Activated CD4-positive, alpha-beta memory T cell treated with anti-CD3 and anti-CD28 coated beads, Interleukin-2, amount 10 ng/mL, durations not matched to agents 7 days and 5 days (primary cell): ENCODE data around the gene TRPT1. TPM values are rescaled to one million over a fixed set of nuclear protein-coding genes. Genes with fewer than 3 reads are reported as not detected.

ENCODE experiments used
- CTCF ChIA-PET: fragments of 350-600 bp; sonication (Branson Sonifier 250); formaldehyde crosslinking; loops from one replicate; lab custom pipeline; 2021; ENCODE audit warnings: antibody characterized with exemption, inconsistent platforms; lab: Charles Lee
- POLR2A ChIA-PET: fragments of 350-600 bp; sonication (Branson Sonifier 250); formaldehyde crosslinking; loops from one replicate; lab custom pipeline; 2021; ENCODE audit warnings: antibody characterized with exemption; lab: Charles Lee
- DNase-seq: peaks from one replicate; pipeline ENCODE4 v3.0.0-alpha.2; 2020
- H3K27ac Mint-ChIP-seq: one replicate; pipeline ENCODE4 v1.8.0; 2021; ENCODE audit warnings: mild to moderate bottlenecking, mixed read lengths
- H3K27me3 Mint-ChIP-seq: one replicate; pipeline ENCODE4 v1.8.0; 2021; ENCODE audit warnings: mixed read lengths
- H3K36me3 Mint-ChIP-seq: one replicate; pipeline ENCODE4 v1.8.0; 2021; ENCODE audit warnings: low read depth, mixed read lengths
- H3K4me1 Mint-ChIP-seq: one replicate; pipeline ENCODE4 v1.8.0; 2021; ENCODE audit warnings: mixed read lengths
- H3K4me3 Mint-ChIP-seq: one replicate; pipeline ENCODE4 v1.8.0; 2021; ENCODE audit warnings: mild to moderate bottlenecking, mixed read lengths
- H3K9me3 Mint-ChIP-seq: one replicate; pipeline ENCODE4 v1.8.0; 2021; ENCODE audit warnings: mixed read lengths
- total RNA-seq, 2 experiments: library from RNA; stranded (reverse); gene quantifications; one replicate each; pipeline ENCODE4 v1.2.3, GENCODE V29; 2021

Gene TRPT1
- total RNA-seq, 2 experiments from 2014 or later, result 34.7 to 35.3 TPM

DNA sequence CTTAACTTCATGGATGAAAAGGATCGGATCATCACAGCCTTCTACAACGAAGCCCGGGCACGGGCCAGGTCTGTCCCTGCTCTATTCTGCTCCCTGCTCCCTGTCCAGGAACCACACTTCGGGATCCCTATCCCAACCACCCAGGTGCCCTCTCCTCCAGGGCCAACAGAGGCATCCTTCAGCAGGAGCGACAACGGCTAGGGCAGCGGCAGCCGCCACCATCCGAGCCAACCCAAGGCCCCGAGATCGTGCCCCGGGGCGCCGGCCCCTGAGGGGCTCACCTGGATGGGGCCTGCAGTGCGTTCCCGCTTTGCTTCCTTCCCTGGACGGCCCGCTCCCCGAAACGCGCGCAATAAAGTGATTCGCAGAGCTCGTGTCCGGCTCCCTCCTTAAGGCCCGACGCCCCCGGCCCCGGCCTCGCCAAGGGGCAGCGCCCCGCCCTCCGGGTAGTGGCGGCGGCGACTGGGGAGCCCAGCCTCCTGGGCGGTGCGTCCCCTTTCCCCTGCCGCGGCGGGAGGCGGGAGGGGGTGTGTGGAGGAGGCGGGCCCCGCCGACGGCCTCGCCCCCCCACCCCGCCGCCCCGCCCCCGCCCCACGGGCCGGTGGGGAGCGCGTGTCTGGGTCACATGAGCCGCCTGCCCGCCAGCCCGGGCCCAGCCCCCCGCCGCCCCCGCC lies 8.1 kb upstream of the TRPT1 start, which contains the start of gene VEGFB:
TSS of gene VEGFB (plus strand) at position 672 of the 674 bp plus-strand sequence. CDS start 250 bp downstream, outside the sequence.
- CTCF ChIA-PET, result interaction anchor here (2.0 kb wide), 1 partner anchor 16 kb away, joined by 5 read pairs; no protein-coding TSS in a partner anchor
- POLR2A ChIA-PET, result interaction anchor here (0.7 to 6.7 kb wide), 6 partner anchors 9 to 48 kb away, joined by 3 to 49 read pairs (median 7); partner anchors contain the start of genes FERMT3, FKBP2 and STIP1

DNA sequence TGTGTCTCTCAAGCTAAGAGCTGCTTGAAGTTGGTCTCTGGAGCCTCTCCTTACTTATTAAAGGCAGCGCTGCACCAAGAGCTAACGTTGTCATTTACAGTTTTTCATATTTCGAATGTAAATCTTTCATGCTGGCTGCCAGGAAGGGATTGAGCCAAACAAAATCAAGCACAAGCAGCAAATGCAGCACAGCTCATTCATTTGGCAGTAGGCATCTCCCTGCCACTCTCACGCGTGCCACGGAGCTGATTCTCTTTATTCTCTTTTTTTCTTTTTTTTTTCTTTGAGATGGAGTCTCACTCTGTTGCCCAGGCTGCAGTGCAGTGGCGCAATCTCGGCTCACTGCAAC lies 7.0 kb upstream of the TRPT1 start:
- Mint-ChIP-seq H3K9me3 (no peaks in the 10 kb centered on the region), H3K27ac (no peak overlapping the region), H3K4me1 (peaks cover 48% of the 10 kb centered on the region), H3K36me3 (peaks cover 19% of the 10 kb centered on the region), H3K4me3 (peak overlapping the region; percentile 53), H3K27me3 (no peaks in the 10 kb centered on the region)
- POLR2A ChIA-PET, result interaction anchor here (1.0 to 6.7 kb wide), 8 partner anchors 9 to 68 kb away, joined by 3 to 49 read pairs (median 4); partner anchors contain the start of genes FERMT3, FKBP2 and STIP1
- DNase-seq, result no peak
- CTCF ChIA-PET, result interaction anchor here (0.8 kb wide), 2 partner anchors 29 to 85 kb away, joined by 3 to 5 read pairs; partner anchors contain the start of gene TRMT112

More for the DNA sequence above, 8.1 kb upstream of the TRPT1 start, which contains the start of gene VEGFB:
- Mint-ChIP-seq H3K36me3 (peaks cover 18% of the 10 kb centered on the region), H3K4me3 (peak within 1 kb of the TSS; percentile 83), H3K27ac (peak within 1 kb of the TSS; percentile 26), H3K27me3 (no peaks in the 10 kb centered on the region), H3K4me1 (peaks cover 46% of the 10 kb centered on the region), H3K9me3 (no peaks in the 10 kb centered on the region)
- peak; percentile 79 for DNase-seq

DNA sequence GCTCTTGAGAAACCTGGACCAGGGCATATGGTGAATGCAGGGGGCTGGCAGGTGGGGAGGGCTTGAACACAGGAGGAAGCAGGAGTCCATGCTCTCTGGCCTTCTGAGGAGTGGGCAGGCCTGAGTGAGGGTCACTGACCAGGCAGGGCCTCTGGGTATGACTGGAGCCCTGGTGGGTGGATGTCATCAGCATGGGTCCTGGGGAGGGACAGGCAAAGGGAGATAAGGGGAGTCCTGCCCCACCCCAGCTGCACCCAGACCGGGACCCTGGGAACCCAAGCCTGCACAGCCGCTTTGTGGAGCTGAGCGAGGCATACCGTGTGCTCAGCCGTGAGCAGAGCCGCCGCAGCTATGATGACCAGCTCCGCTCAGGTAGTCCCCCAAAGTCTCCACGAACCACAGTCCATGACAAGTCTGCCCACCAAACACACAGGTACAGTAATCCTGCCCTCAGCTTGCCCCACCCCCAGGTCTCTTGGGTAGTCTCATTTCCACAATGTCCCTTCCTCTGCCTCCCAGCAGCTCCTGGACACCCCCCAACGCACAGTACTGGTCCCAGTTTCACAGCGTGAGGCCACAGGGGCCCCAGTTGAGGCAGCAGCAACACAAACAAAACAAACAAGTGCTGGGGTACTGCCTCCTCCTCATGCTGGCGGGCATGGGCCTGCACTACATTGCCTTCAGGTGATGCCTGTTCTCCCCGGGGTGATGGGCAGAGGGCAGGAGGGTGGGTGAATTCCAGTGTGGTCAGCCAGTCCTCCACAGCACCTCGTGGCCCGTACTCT lies 6.4 kb upstream of the TRPT1 start:
- H3K27ac Mint-ChIP-seq, result no peak overlapping the region
- CTCF ChIA-PET, result interaction anchor here (0.8 kb wide), 2 partner anchors 28 to 85 kb away, joined by 3 to 5 read pairs; partner anchors contain the start of gene TRMT112
- DNase-seq, result no peak
- peaks cover 50% of the 10 kb centered on the region for H3K4me1 Mint-ChIP-seq
- H3K36me3 Mint-ChIP-seq, result peaks cover 16% of the 10 kb centered on the region
- H3K9me3 Mint-ChIP-seq, result no peaks in the 10 kb centered on the region
- peak overlapping the region; percentile 85 for H3K4me3 Mint-ChIP-seq
- POLR2A ChIA-PET, result interaction anchor here (1.0 to 6.7 kb wide), 6 partner anchors 8 to 69 kb away, joined by 3 to 49 read pairs (median 4); partner anchors contain the start of genes FERMT3, FKBP2 and STIP1
- no peaks in the 10 kb centered on the region for H3K27me3 Mint-ChIP-seq

DNA sequence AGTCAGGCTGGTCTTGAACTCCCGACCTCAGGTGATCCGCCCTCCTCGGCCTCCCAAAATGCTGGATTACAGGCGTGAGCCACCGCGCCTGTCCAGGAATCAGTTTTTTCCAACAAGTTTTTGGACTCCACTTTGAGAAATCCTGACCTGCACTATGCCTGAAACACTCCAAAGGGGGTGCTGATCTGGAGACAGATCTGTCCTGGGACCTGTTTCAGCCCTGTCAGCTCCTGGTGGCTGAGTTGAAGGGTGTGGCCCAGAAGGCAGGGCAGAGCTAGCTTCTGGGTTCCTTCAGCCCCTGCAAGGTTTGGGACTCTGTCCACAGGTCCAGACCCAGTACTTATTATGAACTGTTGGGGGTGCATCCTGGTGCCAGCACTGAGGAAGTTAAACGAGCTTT lies 5.6 kb upstream of the TRPT1 start:
- Mint-ChIP-seq H3K9me3 (no peaks in the 10 kb centered on the region), H3K27ac (no peak overlapping the region), H3K27me3 (no peaks in the 10 kb centered on the region), H3K4me1 (peaks cover 56% of the 10 kb centered on the region), H3K36me3 (peaks cover 14% of the 10 kb centered on the region), H3K4me3 (peak overlapping the region; percentile 85)
- no peak for DNase-seq
- ChIA-PET CTCF (no interaction called here), POLR2A (interaction anchor here (1.4 to 6.7 kb wide), 4 partner anchors 12 to 73 kb away, joined by 4 to 49 read pairs (median 8); partner anchors contain the start of genes FERMT3, FKBP2 and STIP1)

DNA sequence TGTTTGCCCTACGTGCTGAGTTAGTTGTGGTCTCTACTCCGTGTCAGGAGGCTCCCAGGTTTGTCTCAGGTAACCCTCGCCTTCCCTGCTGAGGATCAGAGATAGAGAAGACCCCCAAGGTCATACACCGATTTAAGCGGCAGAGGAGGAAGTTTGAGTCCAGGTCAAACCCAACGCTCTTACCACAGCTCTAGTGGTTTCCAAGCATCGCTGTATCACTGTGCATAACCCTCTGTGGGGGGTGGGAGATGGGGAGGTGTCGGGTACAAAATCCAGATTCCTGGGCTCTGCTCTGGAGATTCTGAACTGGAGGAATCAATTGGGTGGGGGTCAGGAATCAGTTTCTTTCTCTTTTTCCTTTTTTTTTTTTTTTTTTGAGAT lies 5.0 kb upstream of the TRPT1 start:
- CTCF ChIA-PET, result interaction anchor here (0.7 kb wide), 1 partner anchor 1390 kb away, joined by 3 read pairs; no protein-coding TSS in a partner anchor
- peaks cover 56% of the 10 kb centered on the region for H3K4me1 Mint-ChIP-seq
- no peak for DNase-seq
- H3K27me3 Mint-ChIP-seq, result no peaks in the 10 kb centered on the region
- no peaks in the 10 kb centered on the region for H3K9me3 Mint-ChIP-seq
- H3K27ac Mint-ChIP-seq, result peak overlapping the region; percentile 62
- H3K4me3 Mint-ChIP-seq, result peak overlapping the region; percentile 85
- H3K36me3 Mint-ChIP-seq, result peaks cover 14% of the 10 kb centered on the region
- POLR2A ChIA-PET, result interaction anchor here (1.4 to 6.7 kb wide), 4 partner anchors 13 to 87 kb away, joined by 4 to 49 read pairs (median 8); partner anchors contain the start of genes FERMT3, FKBP2, PRDX5 and TRMT112

DNA sequence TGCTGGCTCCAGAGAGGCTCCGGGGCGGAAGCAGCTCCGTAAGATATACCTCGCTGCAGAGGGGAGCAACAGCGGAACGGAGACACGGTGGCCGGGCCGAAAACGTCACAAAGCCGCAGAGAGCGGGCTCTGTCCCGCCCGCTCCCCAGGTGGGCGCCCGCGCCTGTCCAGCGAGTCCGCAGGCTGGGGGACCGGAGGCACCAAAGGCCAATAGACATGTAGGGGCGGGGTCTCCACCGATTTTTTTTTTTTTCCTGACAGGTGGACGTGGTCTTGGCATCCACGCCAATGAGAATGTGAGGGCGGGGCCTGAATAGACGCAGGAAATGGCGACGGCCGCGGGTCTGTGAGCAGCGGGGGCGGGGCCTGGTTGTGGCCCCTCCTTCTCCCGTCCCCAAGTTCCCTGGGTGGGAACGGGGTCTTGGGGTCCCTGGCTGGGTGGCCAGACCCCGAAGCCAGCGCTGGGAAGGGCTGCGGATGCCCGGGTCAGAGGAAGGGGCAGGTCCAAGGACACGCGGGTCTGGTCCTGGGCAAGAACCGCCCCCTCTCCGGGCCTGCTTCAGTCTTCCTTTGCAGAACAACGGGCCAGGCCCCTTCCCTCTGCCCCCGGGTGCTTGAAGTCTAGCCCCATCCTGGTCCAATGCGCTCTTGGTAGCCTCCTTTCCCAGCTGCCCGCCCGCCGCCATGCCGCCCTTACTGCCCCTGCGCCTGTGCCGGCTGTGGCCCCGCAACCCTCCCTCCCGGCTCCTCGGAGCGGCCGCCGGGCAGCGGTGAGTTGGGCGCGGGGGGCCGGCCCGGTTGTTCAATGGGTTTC lies 4.4 kb upstream of the TRPT1 start, which contains the start of gene DNAJC4:
TSS of gene DNAJC4 (plus strand) at position 378 of the 814 bp plus-strand sequence. CDS start at position 685, 307 bp downstream.
- ChIA-PET CTCF (interaction anchor here (0.7 to 5.1 kb wide), 3 partner anchors 24 to 1389 kb away, joined by 3 to 40 read pairs (median 9); partner anchors contain the start of gene FERMT3), POLR2A (interaction anchor here (1.0 to 6.7 kb wide), 7 partner anchors 13 to 87 kb away, joined by 3 to 49 read pairs (median 4); partner anchors contain the start of genes FERMT3, FKBP2, PRDX5 and STIP1)
- Mint-ChIP-seq H3K9me3 (no peaks in the 10 kb centered on the region), H3K36me3 (peaks cover 14% of the 10 kb centered on the region), H3K27ac (peak within 1 kb of the TSS; percentile 81), H3K4me1 (peaks cover 51% of the 10 kb centered on the region), H3K4me3 (peak within 1 kb of the TSS; percentile 85), H3K27me3 (no peaks in the 10 kb centered on the region)
- peak; percentile 92 for DNase-seq

DNA sequence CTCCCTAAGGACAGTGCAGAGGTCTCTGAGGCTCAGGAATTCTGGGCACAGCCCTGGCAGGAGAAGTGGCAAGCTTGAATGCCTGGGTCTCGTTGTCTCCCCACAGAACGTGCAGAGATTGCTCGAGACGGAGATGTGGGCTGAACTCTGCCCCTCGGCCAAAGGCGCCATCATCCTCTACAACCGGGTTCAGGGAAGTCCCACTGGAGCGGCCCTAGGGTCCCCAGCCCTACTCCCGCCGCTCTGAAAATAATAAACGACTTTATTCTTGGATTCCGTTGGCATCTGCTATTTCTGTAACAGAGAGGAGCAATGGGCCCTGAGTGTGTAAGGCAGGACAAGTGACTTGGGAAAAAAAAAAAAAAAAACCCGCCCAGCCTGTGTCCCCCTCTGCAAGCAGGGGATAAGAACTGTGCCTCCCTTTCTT lies 3.8 kb upstream of the TRPT1 start:
- DNase-seq, result no peak
- Mint-ChIP-seq H3K36me3 (peaks cover 18% of the 10 kb centered on the region), H3K9me3 (no peaks in the 10 kb centered on the region), H3K27ac (peak overlapping the region; percentile 81), H3K4me1 (peaks cover 53% of the 10 kb centered on the region), H3K27me3 (no peaks in the 10 kb centered on the region), H3K4me3 (peak overlapping the region; percentile 85)
- ChIA-PET POLR2A (interaction anchor here (1.0 to 6.7 kb wide), 7 partner anchors 14 to 88 kb away, joined by 3 to 49 read pairs (median 4); partner anchors contain the start of genes FERMT3, FKBP2, PRDX5 and STIP1), CTCF (interaction anchor here (2.2 to 5.1 kb wide), 2 partner anchors 24 to 74 kb away, joined by 9 to 40 read pairs; partner anchors contain the start of gene FERMT3)

DNA sequence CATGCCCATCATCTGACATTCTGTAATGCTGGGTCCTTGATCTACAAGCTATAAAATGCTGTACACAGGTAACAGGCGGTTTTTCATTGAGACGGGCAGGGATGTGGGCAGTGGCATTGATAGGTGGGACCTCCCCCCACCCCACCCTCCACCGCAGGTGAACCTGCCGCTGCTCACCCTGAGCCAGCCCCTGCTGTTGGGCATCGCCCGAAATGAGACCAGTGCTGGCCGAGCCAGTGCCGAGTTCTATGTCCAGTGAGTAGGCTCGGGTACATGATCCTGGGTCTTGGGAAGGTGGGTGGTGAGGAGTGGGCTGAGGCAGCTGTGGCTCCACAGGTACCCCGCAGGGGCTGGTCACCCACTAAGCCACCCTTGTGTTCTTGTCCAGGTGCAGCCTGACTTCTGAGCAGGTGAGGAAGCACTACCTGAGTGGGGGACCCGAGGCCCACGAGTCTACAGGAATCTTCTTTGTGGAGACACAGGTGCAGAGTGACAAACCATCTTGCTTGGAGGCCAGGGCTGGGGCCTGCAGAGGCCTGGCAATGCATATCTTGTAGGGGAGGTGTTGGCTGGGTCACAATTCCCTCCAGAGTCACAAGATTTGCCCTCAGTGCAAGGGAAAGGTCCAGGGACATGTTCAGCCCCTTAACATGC lies 3.2 kb upstream of the TRPT1 start:
- no peak for DNase-seq
- ChIA-PET POLR2A (interaction anchor here (1.0 to 6.7 kb wide), 6 partner anchors 14 to 88 kb away, joined by 3 to 49 read pairs (median 4); partner anchors contain the start of genes FERMT3, FKBP2, PRDX5 and STIP1), CTCF (interaction anchor here (2.2 to 5.1 kb wide), 2 partner anchors 23 to 75 kb away, joined by 9 to 40 read pairs; partner anchors contain the start of gene FERMT3)
- H3K27me3 Mint-ChIP-seq, result no peaks in the 10 kb centered on the region
- peaks cover 18% of the 10 kb centered on the region for H3K36me3 Mint-ChIP-seq
- peak overlapping the region; percentile 85 for H3K4me3 Mint-ChIP-seq
- H3K27ac Mint-ChIP-seq, result peak overlapping the region; percentile 81
- H3K4me1 Mint-ChIP-seq, result peaks cover 55% of the 10 kb centered on the region
- H3K9me3 Mint-ChIP-seq, result no peaks in the 10 kb centered on the region

DNA sequence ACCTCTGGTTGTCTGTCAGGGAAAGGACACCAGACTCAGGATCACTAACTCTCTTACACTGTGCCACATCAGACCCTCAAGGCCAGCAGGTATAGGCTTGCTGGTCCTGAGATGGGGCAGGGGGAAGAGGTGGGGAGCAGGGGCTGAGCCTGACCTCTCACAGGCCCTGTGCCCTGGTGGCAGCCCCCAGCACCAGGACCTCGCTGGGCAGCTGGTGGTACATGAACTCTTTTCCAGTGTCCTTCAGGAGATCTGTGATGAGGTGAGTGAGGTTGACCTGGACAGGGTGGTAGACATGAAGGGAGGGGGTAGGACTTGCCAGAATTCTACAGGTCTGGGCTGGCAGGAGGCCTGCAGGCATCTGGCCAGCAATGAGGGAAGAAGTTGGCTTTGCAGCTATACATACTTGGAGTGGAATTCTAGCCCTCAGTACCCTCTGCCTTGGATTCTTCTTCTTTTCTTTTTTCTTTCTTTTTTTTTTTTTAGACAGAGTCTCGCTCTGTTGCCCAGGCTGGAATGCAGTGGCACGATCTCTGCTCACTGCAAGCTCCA lies 1.5 kb upstream of the TRPT1 start:
- H3K4me3 Mint-ChIP-seq, result peak overlapping the region; percentile 88

DNA sequence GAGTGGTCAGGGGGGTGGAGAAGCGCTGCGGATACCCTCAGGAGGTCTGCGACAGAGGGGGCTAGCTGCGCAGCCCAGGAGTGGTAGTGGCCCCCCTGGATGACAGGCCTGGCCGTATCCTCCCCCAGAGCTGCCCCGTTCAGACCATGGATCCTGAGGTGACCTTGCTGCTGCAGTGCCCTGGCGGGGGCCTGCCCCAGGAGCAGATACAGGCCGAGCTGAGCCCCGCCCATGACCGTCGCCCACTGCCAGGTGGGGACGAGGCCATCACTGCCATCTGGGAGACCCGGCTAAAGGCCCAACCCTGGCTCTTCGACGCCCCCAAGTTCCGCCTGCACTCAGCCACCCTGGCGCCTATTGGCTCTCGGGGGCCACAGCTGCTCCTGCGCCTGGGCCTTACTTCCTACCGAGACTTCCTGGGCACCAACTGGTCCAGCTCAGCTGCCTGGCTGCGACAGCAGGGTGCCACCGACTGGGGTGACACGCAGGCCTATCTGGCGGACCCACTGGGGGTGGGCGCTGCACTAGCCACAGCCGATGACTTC lies 593 bp upstream of the TRPT1 start:
- Mint-ChIP-seq H3K4me3 (peak overlapping the region; percentile 88), H3K4me1 (peaks cover 45% of the 10 kb centered on the region), H3K9me3 (no peaks in the 10 kb centered on the region), H3K27ac (peak overlapping the region; percentile 79), H3K36me3 (peaks cover 17% of the 10 kb centered on the region), H3K27me3 (no peaks in the 10 kb centered on the region)
- CTCF ChIA-PET, result interaction anchor here (0.9 to 5.1 kb wide), 11 partner anchors 15 to 105 kb away, joined by 3 to 40 read pairs (median 6); partner anchors contain the start of genes ESRRA, FERMT3, FKBP2 and PLCB3
- peak; percentile 74 for DNase-seq
- POLR2A ChIA-PET, result interaction anchor here (0.6 to 14.6 kb wide), 16 partner anchors 11 to 1635 kb away, joined by 3 to 275 read pairs (median 9); partner anchors contain the start of genes ESRRA, FERMT3, FKBP2 and PPP1R14B

More for the DNA sequence above, 1.5 kb upstream of the TRPT1 start:
- DNase-seq, result no peak
- H3K9me3 Mint-ChIP-seq, result no peaks in the 10 kb centered on the region
- POLR2A ChIA-PET, result interaction anchor here (0.8 to 14.6 kb wide), 11 partner anchors 10 to 105 kb away, joined by 3 to 275 read pairs (median 17); partner anchors contain the start of genes ESRRA, FERMT3, FKBP2 and PPP1R14B
- no peaks in the 10 kb centered on the region for H3K27me3 Mint-ChIP-seq
- peaks cover 17% of the 10 kb centered on the region for H3K36me3 Mint-ChIP-seq
- H3K27ac Mint-ChIP-seq, result peak overlapping the region; percentile 79
- CTCF ChIA-PET, result interaction anchor here (0.7 to 5.1 kb wide), 9 partner anchors 14 to 1557 kb away, joined by 3 to 40 read pairs (median 6); partner anchors contain the start of genes ESRRA, FERMT3, FKBP2 and PLCB3
- H3K4me1 Mint-ChIP-seq, result peaks cover 51% of the 10 kb centered on the region
